HepG2 (cell line): ENCODE measurements around the gene PPP2R5B. TPM values are rescaled to one million over a fixed set of nuclear protein-coding genes. Genes with fewer than 3 reads are reported as not detected.

Experiments used
- CBFB ChIP-seq: sonication (generic); formaldehyde crosslinking; IDR thresholded peaks from 2 replicates; pipeline ENCODE4 v1.4.0; 2020; ENCODE audit warnings: missing genetic modification reagents
- FOSL1 ChIP-seq: sonication (generic); formaldehyde crosslinking; IDR thresholded peaks from 2 replicates; pipeline ENCODE4 v1.9.0; 2021; ENCODE audit warnings: missing genetic modification reagents, borderline replicate concordance
- IRF2 ChIP-seq: IDR thresholded peaks from 2 replicates; pipeline ENCODE4 v1.6.1; 2018; ENCODE audit warnings: missing genetic modification reagents, missing compliant biosample characterization
- KAT7 ChIP-seq: IDR thresholded peaks from 2 replicates; pipeline ENCODE4 v1.6.1; 2018; ENCODE audit warnings: borderline replicate concordance, missing compliant biosample characterization
- KDM3A ChIP-seq: IDR thresholded peaks from 2 replicates; pipeline ENCODE4 v1.6.1; 2018; ENCODE audit warnings: low read depth, missing compliant biosample characterization
- KLF11 ChIP-seq: IDR thresholded peaks from 2 replicates; pipeline ENCODE4 v1.6.1; 2016; ENCODE audit warnings: missing compliant biosample characterization
- NR1H2 ChIP-seq: sonication (generic); formaldehyde crosslinking; IDR thresholded peaks from 2 replicates; pipeline ENCODE4 v1.8.1; 2022; ENCODE audit warnings: low read depth, missing genetic modification reagents, borderline replicate concordance
- RBAK ChIP-seq: sonication (generic); formaldehyde crosslinking; IDR thresholded peaks from 2 replicates; pipeline ENCODE4 v1.5.1; 2020; ENCODE audit warnings: mild to moderate bottlenecking, missing genetic modification reagents
- SKI ChIP-seq: fragments of 450-650 bp; IDR thresholded peaks from one replicate; pipeline ENCODE4 v1.6.1; 2018; ENCODE audit warnings: mild to moderate bottlenecking; ENCODE audit not compliant: partially characterized antibody
- YEATS2 ChIP-seq: sonication (generic); formaldehyde crosslinking; IDR thresholded peaks from 2 replicates; pipeline ENCODE4 v1.4.0; 2020; ENCODE audit warnings: missing genetic modification reagents, borderline replicate concordance
- ZNF441 ChIP-seq: sonication (generic); formaldehyde crosslinking; IDR thresholded peaks from 2 replicates; pipeline ENCODE4 v1.7.0; 2021; ENCODE audit warnings: missing genetic modification reagents, borderline replicate concordance
- ZNF558 ChIP-seq: sonication (generic); formaldehyde crosslinking; IDR thresholded peaks from 2 replicates; pipeline ENCODE4 v1.9.0; 2022; ENCODE audit warnings: mild to moderate bottlenecking, missing genetic modification reagents, borderline replicate concordance
- ZZZ3 ChIP-seq: sonication (generic); formaldehyde crosslinking; IDR thresholded peaks from 2 replicates; pipeline ENCODE4 v1.4.0; 2020; ENCODE audit warnings: missing genetic modification reagents, mild to moderate bottlenecking, borderline replicate concordance
- polyA plus RNA-seq, 8 experiments: library from polyadenylated mRNA; depleted of rRNA in 3 of 8; stranded (reverse) in 7 of 8; unstranded in 1 of 8; fragments of >200 nt; fragmentation: Illumina TruSeq in 4 of 8; extraction: Trizol in 4 of 8; gene quantifications; 2 replicates each; pipeline versions ENCODE4 v1.2.1 to v1.2.3, GENCODE V29; 2011 to 2016; ENCODE audit warnings: low read depth in 4 of 8, missing spikeins in 1 of 8, mixed read lengths in 1 of 8; ENCODE audit not compliant: insufficient read depth in 1 of 8
- total RNA-seq, 5 experiments: library from RNA; depleted of rRNA; stranded (reverse); fragments of >200 nt; fragmentation: Illumina TruSeq; extraction: Trizol; gene quantifications; 2 replicates each; pipeline ENCODE4 v1.2.3, GENCODE V29; 2016; ENCODE audit warnings: low read depth in 1 of 5
- TF ChIP-seq, protein P1 (sequence below): sonication (generic); formaldehyde crosslinking; IDR thresholded peaks from 2 replicates; pipeline ENCODE4 v1.5.0; 2020; ENCODE audit warnings: missing genetic modification reagents
- TF ChIP-seq, protein P2 (sequence below): sonication (generic); formaldehyde crosslinking; IDR thresholded peaks from 2 replicates; pipeline ENCODE4 v1.5.0; 2020; ENCODE audit warnings: mild to moderate bottlenecking, missing genetic modification reagents, borderline replicate concordance
- TF ChIP-seq, protein P3 (sequence below): sonication (generic); formaldehyde crosslinking; IDR thresholded peaks from 2 replicates; pipeline ENCODE4 v1.8.0; 2022; ENCODE audit warnings: missing genetic modification reagents, mild to moderate bottlenecking, inconsistent platforms, borderline replicate concordance
- TF ChIP-seq, protein P4 (sequence below): IDR thresholded peaks from 2 replicates; pipeline ENCODE4 v1.6.1; 2016; ENCODE audit warnings: missing compliant biosample characterization, missing genetic modification reagents, borderline replicate concordance
- TF ChIP-seq, protein P5 (sequence below): sonication (generic); formaldehyde crosslinking; IDR thresholded peaks from 2 replicates; pipeline ENCODE4 v1.4.0; 2020; ENCODE audit warnings: missing genetic modification reagents
- TF ChIP-seq, protein P6 (sequence below): sonication (generic); formaldehyde crosslinking; IDR thresholded peaks from 2 replicates; pipeline ENCODE4 v1.5.1; 2020; ENCODE audit warnings: missing genetic modification reagents, mild to moderate bottlenecking, borderline replicate concordance
- TF ChIP-seq, protein P7 (sequence below): sonication (generic); formaldehyde crosslinking; IDR thresholded peaks from 2 replicates; pipeline ENCODE4 v1.4.0; 2020; ENCODE audit warnings: missing genetic modification reagents

PPP2R5B gene
- total and polyA plus RNA-seq, 2 of the 13 experiments (the other 11 are each of a cell fraction or from before 2014, with no cell fraction given) = 2.3 to 8.3 TPM

DNA sequence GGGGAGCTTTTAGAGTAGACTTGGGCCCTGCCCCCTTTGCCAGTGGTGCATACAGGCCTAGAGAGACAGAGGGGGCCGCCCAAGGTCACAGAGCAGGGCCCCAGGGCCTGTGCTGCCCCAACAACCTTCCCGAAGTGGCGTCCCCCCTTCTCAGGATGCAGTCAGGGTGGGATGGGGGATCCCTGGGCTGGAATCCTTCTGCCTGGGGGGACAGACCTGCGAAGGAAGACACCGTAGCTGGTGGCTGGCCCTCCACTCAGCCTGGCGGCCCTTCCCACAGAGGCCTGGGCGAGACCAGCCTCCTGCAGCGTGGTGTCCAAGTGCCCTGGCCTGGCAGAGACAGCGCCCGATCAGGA, 31.7 kb upstream of the PPP2R5B start (continued):
- TF ChIP-seq, protein P1, sequence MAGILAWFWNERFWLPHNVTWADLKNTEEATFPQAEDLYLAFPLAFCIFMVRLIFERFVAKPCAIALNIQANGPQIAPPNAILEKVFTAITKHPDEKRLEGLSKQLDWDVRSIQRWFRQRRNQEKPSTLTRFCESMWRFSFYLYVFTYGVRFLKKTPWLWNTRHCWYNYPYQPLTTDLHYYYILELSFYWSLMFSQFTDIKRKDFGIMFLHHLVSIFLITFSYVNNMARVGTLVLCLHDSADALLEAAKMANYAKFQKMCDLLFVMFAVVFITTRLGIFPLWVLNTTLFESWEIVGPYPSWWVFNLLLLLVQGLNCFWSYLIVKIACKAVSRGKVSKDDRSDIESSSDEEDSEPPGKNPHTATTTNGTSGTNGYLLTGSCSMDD = no peak
- TF ChIP-seq ZNF558 (CRISPR knock-in tag) = no peak
- TF ChIP-seq, protein P2, sequence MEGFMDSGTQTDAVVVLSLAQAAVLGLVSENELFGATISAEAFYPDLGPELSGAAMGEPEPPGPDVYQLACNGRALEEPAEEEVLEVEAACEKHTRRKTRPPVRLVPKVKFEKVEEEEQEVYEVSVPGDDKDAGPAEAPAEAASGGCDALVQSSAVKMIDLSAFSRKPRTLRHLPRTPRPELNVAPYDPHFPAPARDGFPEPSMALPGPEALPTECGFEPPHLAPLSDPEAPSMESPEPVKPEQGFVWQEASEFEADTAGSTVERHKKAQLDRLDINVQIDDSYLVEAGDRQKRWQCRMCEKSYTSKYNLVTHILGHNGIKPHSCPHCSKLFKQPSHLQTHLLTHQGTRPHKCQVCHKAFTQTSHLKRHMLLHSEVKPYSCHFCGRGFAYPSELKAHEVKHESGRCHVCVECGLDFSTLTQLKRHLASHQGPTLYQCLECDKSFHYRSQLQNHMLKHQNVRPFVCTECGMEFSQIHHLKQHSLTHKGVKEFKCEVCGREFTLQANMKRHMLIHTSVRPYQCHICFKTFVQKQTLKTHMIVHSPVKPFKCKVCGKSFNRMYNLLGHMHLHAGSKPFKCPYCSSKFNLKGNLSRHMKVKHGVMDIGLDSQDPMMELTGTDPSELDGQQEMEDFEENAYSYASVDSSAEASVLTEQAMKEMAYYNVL (CRISPR knock-in tag) = no peak
- TF ChIP-seq ZNF441 (CRISPR knock-in tag) = no peak
- TF ChIP-seq, protein P3, sequence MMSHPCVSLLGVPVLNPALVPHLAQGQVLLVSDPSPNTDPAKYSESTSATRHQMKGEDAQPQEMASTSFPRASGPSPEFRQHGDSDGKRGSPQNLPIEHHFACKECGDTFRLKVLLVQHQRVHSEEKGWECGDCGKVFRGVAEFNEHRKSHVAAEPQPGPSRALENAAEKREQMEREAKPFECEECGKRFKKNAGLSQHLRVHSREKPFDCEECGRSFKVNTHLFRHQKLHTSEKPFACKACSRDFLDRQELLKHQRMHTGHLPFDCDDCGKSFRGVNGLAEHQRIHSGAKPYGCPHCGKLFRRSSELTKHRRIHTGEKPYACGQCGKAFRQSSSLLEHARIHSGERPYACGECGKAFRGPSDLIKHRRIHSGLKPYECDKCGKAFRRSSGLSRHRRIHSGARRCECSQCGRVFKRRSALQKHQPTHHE (CRISPR knock-in tag) = no peak
- TF ChIP-seq, protein P4, sequence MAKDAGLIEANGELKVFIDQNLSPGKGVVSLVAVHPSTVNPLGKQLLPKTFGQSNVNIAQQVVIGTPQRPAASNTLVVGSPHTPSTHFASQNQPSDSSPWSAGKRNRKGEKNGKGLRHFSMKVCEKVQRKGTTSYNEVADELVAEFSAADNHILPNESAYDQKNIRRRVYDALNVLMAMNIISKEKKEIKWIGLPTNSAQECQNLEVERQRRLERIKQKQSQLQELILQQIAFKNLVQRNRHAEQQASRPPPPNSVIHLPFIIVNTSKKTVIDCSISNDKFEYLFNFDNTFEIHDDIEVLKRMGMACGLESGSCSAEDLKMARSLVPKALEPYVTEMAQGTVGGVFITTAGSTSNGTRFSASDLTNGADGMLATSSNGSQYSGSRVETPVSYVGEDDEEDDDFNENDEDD (CRISPR knock-in tag) = no peak
- TF ChIP-seq, protein P5, sequence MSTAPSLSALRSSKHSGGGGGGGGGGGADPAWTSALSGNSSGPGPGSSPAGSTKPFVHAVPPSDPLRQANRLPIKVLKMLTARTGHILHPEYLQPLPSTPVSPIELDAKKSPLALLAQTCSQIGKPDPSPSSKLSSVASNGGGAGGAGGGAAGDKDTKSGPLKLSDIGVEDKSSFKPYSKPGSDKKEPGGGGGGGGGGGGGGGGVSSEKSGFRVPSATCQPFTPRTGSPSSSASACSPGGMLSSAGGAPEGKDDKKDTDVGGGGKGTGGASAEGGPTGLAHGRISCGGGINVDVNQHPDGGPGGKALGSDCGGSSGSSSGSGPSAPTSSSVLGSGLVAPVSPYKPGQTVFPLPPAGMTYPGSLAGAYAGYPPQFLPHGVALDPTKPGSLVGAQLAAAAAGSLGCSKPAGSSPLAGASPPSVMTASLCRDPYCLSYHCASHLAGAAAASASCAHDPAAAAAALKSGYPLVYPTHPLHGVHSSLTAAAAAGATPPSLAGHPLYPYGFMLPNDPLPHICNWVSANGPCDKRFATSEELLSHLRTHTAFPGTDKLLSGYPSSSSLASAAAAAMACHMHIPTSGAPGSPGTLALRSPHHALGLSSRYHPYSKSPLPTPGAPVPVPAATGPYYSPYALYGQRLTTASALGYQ (CRISPR knock-in tag) = no peak
- TF ChIP-seq KLF11 = no peak
- no peak for TF ChIP-seq CBFB (CRISPR knock-in tag)
- no peak for TF ChIP-seq RBAK (CRISPR knock-in tag)
- TF ChIP-seq KAT7 (CRISPR knock-in tag) = no peak
- TF ChIP-seq, protein P6, sequence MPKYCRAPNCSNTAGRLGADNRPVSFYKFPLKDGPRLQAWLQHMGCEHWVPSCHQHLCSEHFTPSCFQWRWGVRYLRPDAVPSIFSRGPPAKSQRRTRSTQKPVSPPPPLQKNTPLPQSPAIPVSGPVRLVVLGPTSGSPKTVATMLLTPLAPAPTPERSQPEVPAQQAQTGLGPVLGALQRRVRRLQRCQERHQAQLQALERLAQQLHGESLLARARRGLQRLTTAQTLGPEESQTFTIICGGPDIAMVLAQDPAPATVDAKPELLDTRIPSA (CRISPR knock-in tag) = no peak
- TF ChIP-seq IRF2 = no peak
- TF ChIP-seq ZZZ3 (CRISPR knock-in tag) = no peak
- no peak for TF ChIP-seq YEATS2 (CRISPR knock-in tag)
- no peak for TF ChIP-seq FOSL1 (CRISPR knock-in tag)
- TF ChIP-seq SKI = no peak
- no peak for TF ChIP-seq KDM3A (CRISPR knock-in tag)
- no peak for TF ChIP-seq NR1H2 (CRISPR knock-in tag)
- TF ChIP-seq, protein P7, sequence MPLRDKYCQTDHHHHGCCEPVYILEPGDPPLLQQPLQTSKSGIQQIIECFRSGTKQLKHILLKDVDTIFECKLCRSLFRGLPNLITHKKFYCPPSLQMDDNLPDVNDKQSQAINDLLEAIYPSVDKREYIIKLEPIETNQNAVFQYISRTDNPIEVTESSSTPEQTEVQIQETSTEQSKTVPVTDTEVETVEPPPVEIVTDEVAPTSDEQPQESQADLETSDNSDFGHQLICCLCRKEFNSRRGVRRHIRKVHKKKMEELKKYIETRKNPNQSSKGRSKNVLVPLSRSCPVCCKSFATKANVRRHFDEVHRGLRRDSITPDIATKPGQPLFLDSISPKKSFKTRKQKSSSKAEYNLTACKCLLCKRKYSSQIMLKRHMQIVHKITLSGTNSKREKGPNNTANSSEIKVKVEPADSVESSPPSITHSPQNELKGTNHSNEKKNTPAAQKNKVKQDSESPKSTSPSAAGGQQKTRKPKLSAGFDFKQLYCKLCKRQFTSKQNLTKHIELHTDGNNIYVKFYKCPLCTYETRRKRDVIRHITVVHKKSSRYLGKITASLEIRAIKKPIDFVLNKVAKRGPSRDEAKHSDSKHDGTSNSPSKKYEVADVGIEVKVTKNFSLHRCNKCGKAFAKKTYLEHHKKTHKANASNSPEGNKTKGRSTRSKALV = no peak
